Kidney capillary endothelial cell (primary cell): ENCODE results near the gene CFAP77.

Source experiments
- DNase-seq: peaks from one replicate; pipeline ENCODE4 v3.0.0-alpha.2; 2018; ENCODE audit warnings: low spot score

Gene CFAP77

GRCh38 chr9:132451276-132451675 lies 41.3 kb downstream of the CFAP77 start:
- no peak for DNase-seq

- DNase-seq: no peak
These were observed 46.2 kb downstream of the CFAP77 start for GRCh38 chr9:132456241-132456640.

GRCh38 chr9:132457504-132458236 lies 47.7 kb downstream of the CFAP77 start:
- no peak for DNase-seq

GRCh38 chr9:132458432-132458831 lies 48.4 kb downstream of the CFAP77 start:
- DNase-seq: no peak

- no peak for DNase-seq
These were observed 49.6 kb downstream of the CFAP77 start for GRCh38 chr9:132459661-132460060.

- no peak for DNase-seq
These were observed 50.2 kb downstream of the CFAP77 start for GRCh38 chr9:132460240-132460639.

GRCh38 chr9:132461281-132461896 lies 51.4 kb downstream of the CFAP77 start:
- no peak for DNase-seq

GRCh38 chr9:132461971-132462370 lies 52.0 kb downstream of the CFAP77 start:
- no peak for DNase-seq

GRCh38 chr9:132464547-132464946 lies 54.5 kb downstream of the CFAP77 start:
- DNase-seq: no peak

GRCh38 chr9:132465131-132465635 lies 55.2 kb downstream of the CFAP77 start:
- DNase-seq: no peak

GRCh38 chr9:132472199-132472598 lies 62.2 kb downstream of the CFAP77 start:
- DNase-seq: no peak

- no peak for DNase-seq
These were observed 62.6 kb downstream of the CFAP77 start for GRCh38 chr9:132472599-132472998.

GRCh38 chr9:132474253-132474652 lies 64.2 kb downstream of the CFAP77 start:
- DNase-seq: no peak

GRCh38 chr9:132478353-132479050 lies 68.5 kb downstream of the CFAP77 start:
- no peak for DNase-seq

GRCh38 chr9:132479733-132480132 lies 69.7 kb downstream of the CFAP77 start:
- DNase-seq: no peak

GRCh38 chr9:132481053-132481849 lies 71.2 kb downstream of the CFAP77 start:
- DNase-seq: no peak

- DNase-seq: no peak
These were observed 72.3 kb downstream of the CFAP77 start for GRCh38 chr9:132482196-132482813.

- no peak for DNase-seq
These were observed 75.4 kb downstream of the CFAP77 start for GRCh38 chr9:132485393-132485792.

- DNase-seq: no peak
These were observed 76.8 kb downstream of the CFAP77 start for GRCh38 chr9:132486706-132487350.

GRCh38 chr9:132487351-132487791 lies 77.4 kb downstream of the CFAP77 start:
- no peak for DNase-seq

- no peak for DNase-seq
These were observed 78.0 kb downstream of the CFAP77 start for GRCh38 chr9:132487980-132488535.
